HepG2 (cell line): ENCODE data around the gene RABL6. TPM values are rescaled to one million over a fixed set of nuclear protein-coding genes. Genes with fewer than 3 reads are reported as not detected.
A peak's percentile ranks its signal among the peaks of the same experiment; 100 is the strongest.
"Not testable (repeated sequence)": the region's sequence is repeated elsewhere in the genome, so short reads cannot be mapped to it uniquely, and the experiment has no call there.

Experiments used
- ATAC-seq: fragments of 200-7000 bp; cut with Tn5 transposase; 3 replicates; pipeline ENCODE4 v1.9.1; 2020; ENCODE audit warnings: mild to moderate bottlenecking, moderate library complexity
- BruUV-seq: library from RNA; stranded (reverse); fragments of 400-500 nt; replicated peaks from 2 replicates; lab custom pipeline; 2021; lab: Mats Ljungman, UMichigan
- CTCF ChIA-PET: fragments of 300-600 bp; formaldehyde crosslinking; extraction: SDS; loops from one replicate; lab custom pipeline; 2021; ENCODE audit warnings: low total read pairs, inconsistent platforms, low intra/inter-chr PET ratio; lab: Yijun Ruan, JAX
- POLR2A ChIA-PET: fragments of 350-600 bp; sonication (Branson Sonifier 250); formaldehyde crosslinking; loops from one replicate; lab custom pipeline; 2020; ENCODE audit warnings: antibody characterized with exemption, inconsistent platforms; lab: Yijun Ruan, JAX
- DNase-seq: peaks from one replicate; pipeline ENCODE4 v3.0.0-alpha.2; 2015; ENCODE audit warnings: low spot score
- FAIRE-seq: peaks from 3 replicates; lab custom pipeline; 2011; peaks lifted over from hg19 to GRCh38; lab: Jason Lieb, UNC
- H2AFZ ChIP-seq: one replicate; pipeline ENCODE4 v1.6.1; 2011; ENCODE audit warnings: low read length, inconsistent platforms
- H3K27ac ChIP-seq: fragments of 300-600 bp; 3 replicates; pipeline ENCODE4 v1.8.0; 2011; ENCODE audit warnings: mixed run types, mild to moderate bottlenecking, mixed read lengths, low read length, inconsistent platforms; ENCODE audit not compliant: insufficient read depth; ENCODE audit errors: extremely low read length
- H3K27me3 ChIP-seq, 2 experiments: fragments of 200-600 bp in 1 of 2; 2 replicates in 1 of 2; 3 replicates in 1 of 2; pipeline versions ENCODE4 v1.6.0 to v1.8.0; 2011; ENCODE audit warnings: low read length in 2 of 2, mild to moderate bottlenecking in 2 of 2, moderate library complexity in 2 of 2, inconsistent platforms in 1 of 2; ENCODE audit not compliant: insufficient read depth in 2 of 2, control insufficient read depth in 1 of 2
- H3K36me3 ChIP-seq, 2 experiments: fragments of 200-600 bp in 1 of 2; replicated peaks in 1 of 2; 2 replicates in 1 of 2; 3 replicates in 1 of 2; pipeline versions ENCODE4 v1.5.1 to v1.8.0; 2011; ENCODE audit warnings: low read length in 2 of 2, inconsistent platforms in 1 of 2; ENCODE audit not compliant: insufficient read depth in 2 of 2, control insufficient read depth in 1 of 2
- H3K4me1 ChIP-seq: 2 replicates; pipeline ENCODE4 v1.5.1; 2012; ENCODE audit warnings: low read length, inconsistent platforms; ENCODE audit not compliant: insufficient read depth
- H3K4me2 ChIP-seq: 2 replicates; pipeline ENCODE4 v1.6.0; 2011; ENCODE audit warnings: low read depth, low read length, inconsistent platforms
- H3K4me3 ChIP-seq, 3 experiments: fragments of 200-600 bp in 1 of 3; sonication (generic), shearing (Covaris generic) in 1 of 3; replicated peaks in 1 of 3; 2 replicates each; pipeline ENCODE4 v1.5.1; 2011 to 2016; ENCODE audit warnings: low read length in 3 of 3, inconsistent platforms in 2 of 3, low read depth in 2 of 3, mild to moderate bottlenecking in 2 of 3, control low read depth in 1 of 3, mixed read lengths in 1 of 3; ENCODE audit not compliant: insufficient read depth in 1 of 3
- H3K79me2 ChIP-seq: one replicate; pipeline ENCODE4 v1.6.1; 2011; ENCODE audit warnings: low read length, inconsistent platforms; ENCODE audit not compliant: insufficient read depth
- H3K9ac ChIP-seq: 2 replicates; pipeline ENCODE4 v1.6.0; 2011; ENCODE audit warnings: mild to moderate bottlenecking, low read depth, low read length, inconsistent platforms; ENCODE audit not compliant: insufficient read depth
- H3K9me3 ChIP-seq: 2 replicates; pipeline ENCODE4 v1.5.1; 2012; ENCODE audit warnings: mild to moderate bottlenecking, low read length
- H4K20me1 ChIP-seq: 2 replicates; pipeline ENCODE4 v1.6.0; 2011; ENCODE audit warnings: inconsistent platforms, mild to moderate bottlenecking, low read length, moderate library complexity; ENCODE audit not compliant: insufficient read depth
- PCBP2 ChIP-seq: fragments of 200-400 bp; formaldehyde crosslinking; optimal IDR thresholded peaks from 2 replicates; pipeline ENCODE3; 2018; ENCODE audit warnings: low read length, low read depth; ENCODE audit not compliant: poor library complexity, severe bottlenecking
- PRPF4 ChIP-seq: fragments of 200-400 bp; formaldehyde crosslinking; IDR thresholded peaks from 2 replicates; pipeline ENCODE4 v1.6.1; 2016; ENCODE audit warnings: low read length, low read depth; ENCODE audit not compliant: poor library complexity, severe bottlenecking
- RARG ChIP-seq: sonication (generic); formaldehyde crosslinking; IDR thresholded peaks from 2 replicates; pipeline ENCODE4 v1.4.0; 2020; ENCODE audit warnings: low read depth, mild to moderate bottlenecking, missing genetic modification reagents
- ZBTB38 ChIP-seq: sonication (generic); formaldehyde crosslinking; IDR thresholded peaks from 2 replicates; pipeline ENCODE4 v1.5.1; 2020; ENCODE audit warnings: mild to moderate bottlenecking, missing genetic modification reagents
- ZMYM3 ChIP-seq: sonication (generic); formaldehyde crosslinking; IDR thresholded peaks from 2 replicates; pipeline ENCODE4 v1.5.1; 2020; ENCODE audit warnings: mild to moderate bottlenecking, missing genetic modification reagents
- ZNF460 ChIP-seq: sonication (generic); formaldehyde crosslinking; IDR thresholded peaks from 2 replicates; pipeline ENCODE4 v1.5.1; 2020; ENCODE audit warnings: missing genetic modification reagents, mild to moderate bottlenecking, borderline replicate concordance
- WGBS: methylation state at CpG from one replicate; pipeline ENCODE4 v1.1.6; 2017; ENCODE audit warnings: low lambda C conversion rate; 5-methylcytosine and 5-hydroxymethylcytosine counted together
- in situ Hi-C: cut with HindIII; loops from 2 replicates; pipeline ENCODE4 v1.10.0; 2017; ENCODE audit warnings: low pct_unique_long_range_greater_than_20kb; ENCODE audit not compliant: extremely low pct_ligation_motif_present
- intact Hi-C: fragments of 100-400 bp; cut with micrococcal nuclease; formaldehyde crosslinking; loops from one replicate; pipeline ENCODE4 v1.10.0; 2022; ENCODE audit not compliant: unreplicated experiment
- polyA plus RNA-seq, 8 experiments: library from polyadenylated mRNA; depleted of rRNA in 3 of 8; stranded (reverse) in 7 of 8; unstranded in 1 of 8; fragments of >200 nt; fragmentation: Illumina TruSeq in 4 of 8; extraction: Trizol in 4 of 8; gene quantifications; 2 replicates each; pipeline versions ENCODE4 v1.2.1 to v1.2.3, GENCODE V29; 2011 to 2016; ENCODE audit warnings: low read depth in 4 of 8, missing spikeins in 1 of 8, mixed read lengths in 1 of 8; ENCODE audit not compliant: insufficient read depth in 1 of 8
- total RNA-seq, 5 experiments: library from RNA; depleted of rRNA; stranded (reverse); fragments of >200 nt; fragmentation: Illumina TruSeq; extraction: Trizol; gene quantifications; 2 replicates each; pipeline ENCODE4 v1.2.3, GENCODE V29; 2016; ENCODE audit warnings: low read depth in 1 of 5
- TF ChIP-seq, protein P1 (sequence below): sonication (generic); formaldehyde crosslinking; IDR thresholded peaks from 2 replicates; pipeline ENCODE4 v1.4.0; 2020; ENCODE audit warnings: missing genetic modification reagents

RABL6 gene
- total and polyA plus RNA-seq, 2 of the 13 experiments (the other 11 are each of a cell fraction or from before 2014, with no cell fraction given): 81.5 to 125 TPM

DNA sequence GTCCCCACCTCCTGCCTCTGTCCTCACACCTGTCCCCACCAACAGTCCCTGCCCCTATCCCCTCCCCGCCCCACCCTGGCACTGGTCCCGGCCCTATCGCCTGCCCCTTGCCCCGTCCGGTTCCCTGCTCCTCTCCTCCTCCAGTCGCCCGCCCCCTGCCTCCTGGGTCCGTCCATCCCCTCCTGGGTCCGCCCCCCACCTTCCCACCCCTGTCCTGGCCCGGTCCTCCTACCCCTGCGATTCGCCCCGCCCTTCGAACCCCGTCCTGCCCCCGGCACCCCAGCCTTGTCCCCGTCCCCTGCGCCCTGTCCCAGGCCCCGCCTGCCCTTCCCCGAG, 58.0 kb downstream of the RABL6 start:
- DNase-seq: no peak
- peak; percentile 35 for ATAC-seq
- Histone ChIP-seq H3K9ac (peak overlapping the region; percentile 90), H3K27me3 (no peaks in the 10 kb centered on the region), H4K20me1 (0 out of 2 replicates have a peak, but pooled peaks cover 7% of the 10 kb centered on the region), H3K36me3 (peaks cover 14 to 35% of the 10 kb centered on the region in 2 experiments)
- CTCF ChIA-PET: no interaction called here
- FAIRE-seq: no peak
- TF ChIP-seq RARG (CRISPR knock-in tag): 0 out of 2 replicates have a peak, but pooled peaks have one; percentile 26
- no peak for TF ChIP-seq PCBP2
- TF ChIP-seq, all 625 proteins: peak for 1
- H3K4me1 ChIP-seq: peaks cover 33% of the 10 kb centered on the region
- H3K79me2 ChIP-seq: peaks cover 20% of the 10 kb centered on the region
- 1% methylated on average over 20 of the region's 20 CpGs for WGBS
- POLR2A ChIA-PET: interaction anchor here (1.0 to 1.4 kb wide), 7 partner anchors 8 to 22 kb away, joined by 3 to 23 read pairs (median 5); partner anchors contain the start of genes AJM1 and TRAF2
- BruUV-seq: no TSS peak
- no peaks in the 10 kb centered on the region for H3K9me3 ChIP-seq
- H3K27ac ChIP-seq: peak overlapping the region; percentile 81
- peak overlapping the region; percentile 81 to 87 (median 87) for H3K4me3 ChIP-seq
- no peak overlapping the region for H2AFZ ChIP-seq
- H3K4me2 ChIP-seq: peak overlapping the region; percentile 83
- in situ Hi-C loops (no loop called here), intact Hi-C loops (no loop called here)

DNA sequence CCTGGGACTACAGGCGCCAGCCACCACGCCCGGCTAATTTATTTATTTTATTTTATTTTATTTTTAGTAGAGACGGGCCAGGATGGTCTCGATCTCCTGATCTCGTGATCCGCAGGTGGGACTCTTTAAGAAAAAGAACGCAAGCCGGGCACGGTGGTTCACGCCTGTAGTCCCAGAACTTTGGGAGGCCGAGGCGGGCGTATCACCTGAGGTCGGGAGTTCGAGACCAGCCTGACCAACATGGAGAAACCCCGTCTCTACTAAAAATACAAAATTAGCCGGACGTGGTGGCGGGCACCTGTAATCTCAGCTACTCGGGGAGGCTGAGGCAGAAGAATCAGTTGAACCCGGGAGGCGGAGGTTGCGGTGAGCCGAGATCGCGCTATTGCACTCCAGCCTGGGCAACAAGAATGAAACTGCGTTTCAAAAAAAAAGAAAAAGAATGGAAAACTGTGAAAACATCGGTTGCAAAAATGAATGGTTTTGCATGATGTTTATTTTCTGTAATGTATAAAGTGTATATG, 59.2 kb downstream of the RABL6 start:
- not testable (repeated sequence) for H3K27me3 ChIP-seq, H2AFZ ChIP-seq
- peak; percentile 60; the same call in 1 of the 2 replicates for TF ChIP-seq ZBTB38 (CRISPR knock-in tag)
- TF ChIP-seq PRPF4: peak; percentile 24
- peak; percentile 43; the same call in 1 of the 2 replicates for TF ChIP-seq ZMYM3 (CRISPR knock-in tag)
- TF ChIP-seq, protein P1, sequence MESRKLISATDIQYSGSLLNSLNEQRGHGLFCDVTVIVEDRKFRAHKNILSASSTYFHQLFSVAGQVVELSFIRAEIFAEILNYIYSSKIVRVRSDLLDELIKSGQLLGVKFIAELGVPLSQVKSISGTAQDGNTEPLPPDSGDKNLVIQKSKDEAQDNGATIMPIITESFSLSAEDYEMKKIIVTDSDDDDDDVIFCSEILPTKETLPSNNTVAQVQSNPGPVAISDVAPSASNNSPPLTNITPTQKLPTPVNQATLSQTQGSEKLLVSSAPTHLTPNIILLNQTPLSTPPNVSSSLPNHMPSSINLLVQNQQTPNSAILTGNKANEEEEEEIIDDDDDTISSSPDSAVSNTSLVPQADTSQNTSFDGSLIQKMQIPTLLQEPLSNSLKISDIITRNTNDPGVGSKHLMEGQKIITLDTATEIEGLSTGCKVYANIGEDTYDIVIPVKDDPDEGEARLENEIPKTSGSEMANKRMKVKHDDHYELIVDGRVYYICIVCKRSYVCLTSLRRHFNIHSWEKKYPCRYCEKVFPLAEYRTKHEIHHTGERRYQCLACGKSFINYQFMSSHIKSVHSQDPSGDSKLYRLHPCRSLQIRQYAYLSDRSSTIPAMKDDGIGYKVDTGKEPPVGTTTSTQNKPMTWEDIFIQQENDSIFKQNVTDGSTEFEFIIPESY: peak; percentile 43; the same call in 1 of the 2 replicates
- peak; percentile 16; the same call in 1 of the 2 replicates for TF ChIP-seq ZNF460 (CRISPR knock-in tag)
- TF ChIP-seq, all 625 proteins: peak for 5; not testable (repeated sequence) for 620
- Histone ChIP-seq H3K9ac (peak overlapping the region; percentile 90), H3K4me1 (peaks cover 33% of the 10 kb centered on the region), H3K27ac (peak overlapping the region; percentile 50), H3K79me2 (peaks cover 20% of the 10 kb centered on the region), H3K36me3 (peaks cover 11 to 23% of the 10 kb centered on the region in 2 experiments), H3K4me2 (peak overlapping the region; percentile 59), H3K4me3 (peak overlapping the region; percentile 57 to 87 (median 68))
- H4K20me1 ChIP-seq, DNase-seq, FAIRE-seq, ATAC-seq, H3K9me3 ChIP-seq, intact Hi-C loops, BruUV-seq, in situ Hi-C loops, CTCF ChIA-PET: not testable (repeated sequence)
- POLR2A ChIA-PET: interaction anchor here (1.1 kb wide), 1 partner anchor 15 kb away, joined by 3 read pairs; no protein-coding TSS in a partner anchor
- 46% methylated on average over 29 of the region's 29 CpGs for WGBS
